KOPT-K1 (cell line): Measurements from ENCODE around the gene TRABD2B.

Experiments used
- H3K27ac ChIP-seq: fragments of 200-600 bp; sonication (generic); 2 replicates; pipeline ENCODE4 v1.5.1; 2016; ENCODE audit warnings: antibody characterized with exemption, mild to moderate bottlenecking, low read depth, low read length; ENCODE audit not compliant: poor library complexity, severe bottlenecking
- H3K36me3 ChIP-seq: fragments of 200-600 bp; sonication (generic); 2 replicates; pipeline ENCODE4 v1.5.1; 2017; ENCODE audit warnings: antibody characterized with exemption, mild to moderate bottlenecking, low read length, moderate library complexity; ENCODE audit not compliant: insufficient read depth
- H3K9me3 ChIP-seq: fragments of 200-600 bp; sonication (generic); 2 replicates; pipeline ENCODE4 v1.5.1; 2017; ENCODE audit warnings: antibody characterized with exemption, low read length, mild to moderate bottlenecking; ENCODE audit not compliant: insufficient read depth, poor library complexity, severe bottlenecking

TRABD2B gene

GRCh38 chr1:47830641-47831333 is 166.4 kb downstream of the TRABD2B start:
- Histone ChIP-seq H3K27ac (no peak overlapping the region), H3K36me3 (no peaks in the 10 kb centered on the region), H3K9me3 (peaks cover 26% of the 10 kb centered on the region)

GRCh38 chr1:47830021-47830420 is 167.2 kb downstream of the TRABD2B start:
- Histone ChIP-seq H3K9me3 (peaks cover 19% of the 10 kb centered on the region), H3K27ac (no peak overlapping the region), H3K36me3 (no peaks in the 10 kb centered on the region)

DNA sequence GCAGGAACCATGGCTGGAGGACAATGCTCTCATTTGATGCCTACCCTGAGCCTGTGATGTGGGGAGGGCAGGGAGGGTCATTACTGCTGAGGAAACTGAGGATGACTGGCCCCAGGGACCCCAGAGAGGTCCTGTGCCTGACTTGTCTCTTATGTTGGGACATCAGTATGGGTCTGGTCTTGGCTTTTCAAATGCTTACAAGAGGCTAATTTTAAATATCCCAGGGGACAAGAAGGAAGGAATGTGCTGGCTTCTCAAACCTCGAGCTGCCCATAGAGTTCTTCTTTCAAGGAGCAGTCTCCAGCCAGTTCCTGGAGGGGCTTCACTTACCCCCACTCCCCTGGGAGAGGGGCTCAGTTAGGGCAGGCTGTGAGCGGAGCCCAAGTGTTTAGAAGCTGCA is 168.2 kb downstream of the TRABD2B start:
- Histone ChIP-seq H3K36me3 (no peaks in the 10 kb centered on the region), H3K9me3 (peaks cover 9% of the 10 kb centered on the region), H3K27ac (no peak overlapping the region)

- Histone ChIP-seq H3K36me3 (no peaks in the 10 kb centered on the region), H3K9me3 (no peaks in the 10 kb centered on the region), H3K27ac (no peak overlapping the region)
Observed at GRCh38 chr1:47827109-47827508, 170.1 kb downstream of the TRABD2B start.

DNA sequence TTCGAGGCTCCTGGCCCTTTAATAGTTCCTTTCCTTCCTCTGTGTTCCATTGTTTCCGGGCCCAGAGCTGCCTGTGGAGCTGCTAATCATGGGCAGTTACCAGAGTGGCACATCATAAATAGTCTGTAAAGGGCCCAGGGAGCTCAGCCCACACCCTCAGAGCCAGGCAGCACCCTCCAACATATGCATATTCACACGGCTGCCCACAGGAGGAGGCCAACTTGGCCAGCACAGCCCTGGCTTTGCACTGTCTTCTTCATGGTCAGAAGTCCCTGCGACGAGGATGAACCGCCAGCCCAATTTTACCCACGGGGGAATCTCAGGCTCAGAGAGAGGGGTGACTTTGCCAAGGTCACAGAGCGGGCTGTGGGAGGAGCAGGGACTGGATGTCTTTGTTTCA is 172.5 kb downstream of the TRABD2B start:
- Histone ChIP-seq H3K27ac (no peak overlapping the region), H3K36me3 (no peaks in the 10 kb centered on the region), H3K9me3 (no peaks in the 10 kb centered on the region)

- Histone ChIP-seq H3K9me3 (no peaks in the 10 kb centered on the region), H3K36me3 (no peaks in the 10 kb centered on the region), H3K27ac (no peak overlapping the region)
Observed at GRCh38 chr1:47824297-47824696, 172.9 kb downstream of the TRABD2B start.

GRCh38 chr1:47823040-47823808 is 174.0 kb downstream of the TRABD2B start:
- H3K9me3 ChIP-seq = no peaks in the 10 kb centered on the region
- no peak overlapping the region for H3K27ac ChIP-seq
- H3K36me3 ChIP-seq = no peaks in the 10 kb centered on the region

DNA sequence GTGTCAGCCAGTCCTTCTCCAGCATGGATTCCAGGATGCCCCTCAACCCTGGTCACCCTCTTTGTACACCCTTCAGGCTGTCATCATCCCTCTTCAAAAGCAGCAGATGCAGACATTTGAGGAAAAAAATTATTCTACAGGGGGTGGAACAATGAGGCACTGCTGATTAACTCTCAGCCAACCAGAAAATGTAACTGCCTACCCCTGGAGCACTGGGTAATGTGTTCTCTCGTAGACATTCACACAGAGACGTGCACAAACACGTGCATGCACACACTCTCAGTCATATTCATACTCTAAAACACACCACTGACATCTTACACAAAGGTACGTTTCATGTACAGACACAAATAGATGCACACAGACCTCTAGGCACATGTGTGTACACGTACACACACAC is 175.4 kb downstream of the TRABD2B start:
- Histone ChIP-seq H3K36me3 (no peaks in the 10 kb centered on the region), H3K9me3 (no peaks in the 10 kb centered on the region), H3K27ac (no peak overlapping the region)

- Histone ChIP-seq H3K36me3 (no peaks in the 10 kb centered on the region), H3K27ac (no peak overlapping the region), H3K9me3 (no peaks in the 10 kb centered on the region)
Observed at GRCh38 chr1:47819574-47819888, 177.7 kb downstream of the TRABD2B start.

DNA sequence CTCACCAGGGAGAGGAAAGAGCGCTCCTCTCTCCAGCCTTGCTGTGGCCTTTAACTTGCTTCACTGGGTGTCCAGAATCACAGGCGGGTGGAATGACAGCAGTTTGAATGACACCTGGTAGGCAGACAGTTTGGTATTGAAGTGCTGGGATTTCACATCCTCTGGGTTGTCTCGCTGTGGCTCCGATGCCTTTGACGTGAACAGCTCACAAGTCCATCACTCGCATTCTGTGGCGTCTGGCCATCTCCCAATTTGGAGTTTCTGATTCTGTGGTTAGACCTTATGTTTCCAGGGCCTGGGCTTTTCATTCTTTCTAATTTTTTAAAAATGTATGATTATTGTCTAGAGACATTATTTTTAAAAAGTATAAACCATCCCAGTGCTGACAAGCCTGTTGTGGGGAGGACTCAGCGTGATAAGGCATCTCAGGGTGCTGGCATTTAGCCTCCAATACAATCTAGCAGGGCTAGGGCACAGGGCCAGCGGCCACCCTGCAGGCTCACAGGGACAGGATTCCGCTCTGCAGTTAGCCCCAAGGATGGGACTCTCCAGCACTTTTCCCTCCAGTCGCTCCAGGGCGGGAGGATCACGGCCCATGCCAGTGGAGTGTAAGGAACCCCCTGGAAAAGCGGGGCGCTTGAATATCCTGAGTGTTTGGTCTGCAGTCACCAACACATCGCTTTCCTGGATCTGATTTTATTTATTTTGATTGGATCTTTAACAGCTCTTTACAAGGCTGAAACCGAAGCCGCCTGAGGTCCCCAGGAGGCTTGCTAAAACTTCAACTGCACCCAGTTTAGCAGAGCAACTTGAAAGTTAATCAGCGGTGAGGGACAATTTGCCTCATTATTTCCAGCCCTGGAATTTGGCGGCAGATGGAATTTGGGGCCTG is 178.3 kb downstream of the TRABD2B start:
- no peaks in the 10 kb centered on the region for H3K9me3 ChIP-seq
- no peaks in the 10 kb centered on the region for H3K36me3 ChIP-seq
- H3K27ac ChIP-seq = no peak overlapping the region

- Histone ChIP-seq H3K36me3 (no peaks in the 10 kb centered on the region), H3K27ac (no peak overlapping the region), H3K9me3 (no peaks in the 10 kb centered on the region)
Observed at GRCh38 chr1:47817861-47818260, 179.3 kb downstream of the TRABD2B start.

- H3K27ac ChIP-seq = no peak overlapping the region
- H3K36me3 ChIP-seq = no peaks in the 10 kb centered on the region
- H3K9me3 ChIP-seq = no peaks in the 10 kb centered on the region
Observed at GRCh38 chr1:47816325-47817071, 180.7 kb downstream of the TRABD2B start.

- no peak overlapping the region for H3K27ac ChIP-seq
- no peaks in the 10 kb centered on the region for H3K36me3 ChIP-seq
- H3K9me3 ChIP-seq = no peaks in the 10 kb centered on the region
Observed at GRCh38 chr1:47814612-47815395, 182.4 kb downstream of the TRABD2B start.

DNA sequence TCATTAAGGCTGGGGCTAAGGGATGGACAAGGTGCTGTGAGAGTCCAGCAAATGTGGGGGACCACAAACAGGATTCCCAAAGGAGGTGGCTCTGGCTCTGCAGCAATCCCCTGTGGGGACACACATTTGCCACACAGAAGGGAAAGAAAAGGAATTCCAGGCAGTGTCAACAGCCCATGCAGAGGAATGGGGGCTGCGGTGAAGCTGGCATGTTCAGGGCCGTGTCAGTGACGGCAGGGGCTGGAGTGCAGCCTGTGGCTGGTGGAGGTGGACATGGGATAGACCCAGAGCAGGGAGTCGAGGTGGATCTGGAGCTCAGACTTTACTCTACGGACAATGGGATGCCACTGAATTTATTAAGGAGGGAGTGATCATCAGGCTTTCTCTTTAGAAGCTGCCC is 183.2 kb downstream of the TRABD2B start:
- Histone ChIP-seq H3K27ac (no peak overlapping the region), H3K36me3 (no peaks in the 10 kb centered on the region), H3K9me3 (no peaks in the 10 kb centered on the region)
